GM15510 (cell line): ENCODE results near the gene DIO3.

Experiments
- POLR2A ChIP-seq: IDR thresholded peaks from 3 replicates; pipeline ENCODE4 v1.6.1; 2011; ENCODE audit warnings: borderline replicate concordance; ENCODE audit not compliant: insufficient read length; ENCODE audit errors: extremely low read depth

DIO3 gene

DNA sequence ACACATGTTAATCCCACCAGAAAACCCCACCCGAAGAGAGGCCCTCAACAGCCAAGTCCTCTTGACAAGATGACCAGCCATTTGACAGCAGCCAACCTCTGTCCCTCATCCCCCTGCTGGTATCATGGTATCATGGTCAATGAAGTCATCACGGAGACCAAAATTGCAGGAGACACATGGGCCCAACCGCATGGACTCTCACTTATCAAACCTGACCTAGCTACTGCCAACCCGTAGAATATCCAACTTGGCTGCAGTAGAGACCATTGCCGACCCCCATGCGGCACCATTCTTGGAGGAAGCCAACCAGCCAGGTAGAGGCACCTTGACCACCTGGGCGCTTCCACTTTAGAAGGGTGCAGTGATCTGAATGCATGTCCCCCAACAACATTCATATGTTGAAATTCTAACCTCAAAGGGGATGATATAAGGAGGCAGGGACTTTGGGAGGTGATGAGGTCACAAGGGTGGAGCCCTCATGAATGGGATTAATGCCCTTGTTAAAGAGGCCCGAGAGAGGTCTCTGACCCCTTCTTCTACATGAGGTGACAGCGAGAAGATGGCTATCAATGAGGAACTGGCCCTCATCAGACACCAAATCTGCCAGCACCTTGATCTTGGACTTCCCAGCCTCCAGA, 33.3 kb downstream of the DIO3 start:
- TF ChIP-seq POLR2A = no peak

- no peak for TF ChIP-seq POLR2A
These were observed 34.1 kb downstream of the DIO3 start for GRCh38 chr14:101595349-101595748.

DNA sequence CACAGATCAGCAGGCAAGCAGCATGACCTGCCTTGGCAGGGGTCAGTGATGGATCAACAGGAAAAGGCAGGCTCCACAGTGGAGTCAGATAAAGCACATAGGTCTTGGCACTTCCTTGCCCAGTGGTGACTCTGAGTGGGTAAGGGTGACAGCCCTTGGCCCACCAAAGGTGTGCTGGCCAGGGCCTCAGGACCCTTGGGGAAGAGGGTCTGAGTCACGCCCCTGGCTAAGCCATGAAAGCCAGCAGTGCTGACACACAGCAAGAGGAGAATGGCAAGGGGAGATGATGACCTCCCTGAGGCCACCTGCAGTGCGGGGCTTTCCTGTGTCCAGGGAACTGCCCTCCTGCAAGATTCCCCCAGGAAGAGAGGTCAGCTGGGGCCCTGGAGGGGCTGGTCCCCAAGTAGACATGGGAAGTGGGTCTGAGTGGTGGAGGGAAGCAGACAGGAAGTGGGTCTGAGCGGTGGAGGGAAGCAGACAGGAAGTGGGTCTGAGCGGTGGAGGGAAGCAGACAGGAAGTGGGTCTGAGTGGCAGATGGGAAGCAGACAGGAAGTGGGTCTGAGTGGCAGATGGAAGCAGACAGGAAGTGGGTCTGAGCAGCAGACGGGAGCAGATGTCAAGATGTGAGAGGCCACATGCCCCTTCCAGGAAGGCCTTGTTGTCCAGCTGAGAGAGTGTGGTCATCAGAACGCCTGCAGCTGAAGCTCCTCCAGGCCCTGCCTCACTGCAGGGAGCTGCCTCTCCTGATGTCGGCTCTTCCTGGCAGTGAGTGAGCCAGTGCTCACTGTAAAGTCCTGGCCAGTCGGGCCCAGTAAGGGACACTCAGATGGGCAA, 34.8 kb downstream of the DIO3 start:
- TF ChIP-seq POLR2A = no peak

DNA sequence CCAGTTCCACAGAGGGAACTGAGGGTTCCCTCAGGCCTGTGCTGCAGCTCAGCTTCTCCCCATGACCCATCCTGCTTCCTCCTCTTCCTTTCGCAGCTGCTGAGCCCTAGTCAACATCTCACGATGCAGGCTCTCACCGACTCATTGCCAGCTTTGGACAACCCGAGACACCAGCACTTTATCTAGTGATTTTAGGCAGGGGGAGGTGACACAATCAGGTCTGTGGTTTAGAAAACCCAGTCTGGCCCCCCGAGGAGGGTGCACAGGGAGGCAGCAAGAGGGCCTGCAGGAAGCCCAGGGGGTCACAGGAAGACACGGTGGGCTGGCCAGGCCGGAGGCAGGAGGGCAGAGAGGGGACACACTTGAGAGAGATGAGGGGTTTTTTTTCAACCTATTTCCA, 35.4 kb downstream of the DIO3 start:
- no peak for TF ChIP-seq POLR2A

DNA sequence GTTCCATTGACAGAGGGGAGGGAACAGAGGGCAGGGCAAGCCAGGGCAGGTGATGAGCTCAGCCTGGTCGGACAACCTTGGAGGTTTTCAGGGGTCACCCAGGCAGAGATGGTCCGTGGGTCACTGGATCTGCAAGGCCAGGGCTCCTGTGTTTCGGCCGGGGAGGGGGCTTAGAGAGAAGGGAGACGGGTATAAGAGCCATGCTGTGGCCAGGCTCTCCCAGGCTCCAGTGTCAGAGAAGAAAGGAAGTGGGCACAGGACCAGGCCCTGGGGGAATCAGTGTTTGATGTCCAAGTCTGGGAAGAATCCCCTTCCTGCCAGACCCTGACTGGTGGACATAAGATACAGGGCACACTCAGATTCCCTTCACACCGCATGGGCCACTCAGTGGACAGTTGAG, 36.9 kb downstream of the DIO3 start:
- no peak for TF ChIP-seq POLR2A

DNA sequence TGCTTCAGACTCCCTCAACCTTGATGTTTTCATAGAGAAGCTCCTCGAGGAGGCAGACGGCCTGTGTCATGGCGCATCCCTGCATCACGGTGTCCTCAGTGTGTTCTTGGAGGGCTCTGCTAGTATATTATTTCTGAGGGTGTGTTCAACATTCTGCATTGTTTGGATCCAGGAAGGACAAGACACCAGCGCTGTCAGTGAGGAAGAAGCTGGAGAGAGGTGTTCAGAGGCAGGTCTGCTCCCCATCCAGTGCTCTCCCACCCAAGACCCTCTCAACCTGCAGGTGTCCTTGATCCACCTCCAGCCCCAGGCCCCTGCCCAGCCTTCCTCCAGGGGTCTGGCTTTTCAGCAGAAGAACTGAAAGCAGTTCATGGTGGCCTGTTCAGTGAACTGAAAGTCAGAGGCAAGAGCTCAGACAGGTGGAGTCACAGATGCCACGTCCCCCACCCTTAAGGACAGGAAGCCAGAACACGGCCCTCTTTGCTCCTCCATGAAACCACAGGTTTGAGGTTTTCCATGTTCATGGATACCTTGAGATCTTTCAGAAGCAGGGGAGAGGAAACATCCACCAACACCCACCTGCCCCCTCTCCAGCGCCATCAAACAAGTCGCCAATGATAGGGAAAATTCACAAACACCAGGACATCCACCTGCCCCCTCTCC, 37.4 kb downstream of the DIO3 start:
- TF ChIP-seq POLR2A = no peak

DNA sequence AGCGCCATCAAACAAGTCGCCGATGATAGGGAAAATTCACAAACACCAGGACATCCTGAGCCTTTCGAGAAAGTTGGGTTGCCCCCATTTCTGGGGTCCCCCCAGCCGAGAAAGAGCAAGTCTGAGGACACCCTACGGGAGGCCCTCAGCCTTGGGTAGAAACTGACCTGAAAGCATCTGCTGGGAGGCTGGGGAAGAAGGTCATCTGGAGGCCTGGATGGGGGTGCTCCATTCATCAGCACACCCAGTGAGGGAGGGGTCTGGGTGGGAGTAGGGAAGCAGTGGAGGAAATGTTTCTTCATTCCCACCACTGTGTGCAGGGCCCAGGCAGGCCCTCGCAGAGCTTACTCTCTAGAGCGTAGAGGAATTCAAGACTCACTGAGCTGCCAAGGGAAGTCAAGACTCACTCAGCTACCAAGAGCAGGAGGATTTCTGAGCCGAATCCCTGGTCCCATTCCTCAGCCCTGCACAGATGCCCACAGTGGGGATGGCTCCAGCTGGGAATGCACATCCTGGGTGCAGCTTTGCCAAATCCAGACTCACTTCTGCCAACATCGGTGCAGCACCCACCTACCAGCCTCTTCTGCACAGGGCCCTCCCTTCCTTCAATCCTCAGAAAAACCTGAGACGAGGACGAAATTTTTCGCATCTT, 38.1 kb downstream of the DIO3 start:
- TF ChIP-seq POLR2A = no peak

DNA sequence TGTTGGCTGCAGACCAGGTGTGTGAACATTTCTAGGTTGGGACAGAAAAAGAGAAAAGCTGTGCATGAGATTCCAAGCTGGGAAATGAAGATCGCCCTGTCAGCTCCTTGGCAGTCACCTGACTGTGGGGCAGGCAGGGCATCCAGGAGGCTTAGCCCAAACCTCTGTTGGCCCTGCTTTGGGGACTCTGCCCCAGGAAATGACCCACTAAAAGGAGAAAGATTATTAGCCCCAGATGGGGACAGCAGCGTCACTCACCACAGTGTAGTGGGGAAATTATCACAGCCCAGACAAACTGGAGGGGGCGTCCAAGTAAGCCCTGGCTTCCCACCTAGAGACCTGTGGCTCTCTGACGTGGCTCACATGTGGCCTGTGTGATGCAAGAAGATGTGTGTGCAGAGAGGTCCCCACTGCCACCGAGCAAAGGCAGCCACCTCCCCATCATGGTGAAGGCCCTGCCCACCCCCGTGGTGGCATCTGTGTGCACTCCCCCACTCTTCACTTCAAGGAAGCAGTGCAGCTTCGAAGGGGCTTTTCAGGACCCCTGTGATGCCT, 39.1 kb downstream of the DIO3 start:
- TF ChIP-seq POLR2A = no peak

DNA sequence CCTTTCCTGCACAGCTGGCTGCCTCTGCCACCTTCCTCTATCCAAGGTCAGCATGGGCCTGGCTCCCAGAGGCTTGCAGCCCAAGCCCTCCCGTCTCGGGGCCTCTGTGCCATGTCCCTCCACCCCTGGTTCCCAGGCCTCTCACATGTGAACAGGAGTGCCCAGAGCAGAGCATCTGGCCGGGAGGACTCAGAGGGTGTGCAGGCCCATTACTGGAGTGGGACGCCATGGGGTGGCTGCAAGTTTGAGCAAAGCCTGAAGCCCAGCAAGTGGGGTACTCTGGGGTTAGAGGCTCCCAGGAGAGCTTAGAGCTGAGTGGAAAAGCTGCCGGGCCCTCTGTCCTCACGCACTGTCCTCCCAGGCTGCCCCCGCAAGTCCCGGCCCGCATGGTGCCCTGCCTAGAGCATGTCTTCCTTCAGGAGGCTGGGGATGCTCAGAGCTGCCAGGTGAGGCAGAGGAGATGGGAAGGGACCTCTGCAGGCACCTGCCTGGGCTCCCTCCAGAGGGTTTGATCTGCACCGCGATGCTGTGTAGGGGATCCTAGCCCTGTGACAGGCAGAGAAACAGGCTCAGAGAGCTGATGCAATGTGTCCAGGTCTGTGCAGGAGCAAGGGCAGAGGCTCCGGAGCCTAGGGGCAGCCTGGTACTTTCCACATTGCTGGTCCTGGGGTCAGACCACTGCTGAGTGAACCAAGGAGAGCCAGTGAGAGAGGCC, 39.8 kb downstream of the DIO3 start:
- TF ChIP-seq POLR2A = no peak

GRCh38 chr14:101601606-101602465, 40.5 kb downstream of the DIO3 start:
- TF ChIP-seq POLR2A = no peak

DNA sequence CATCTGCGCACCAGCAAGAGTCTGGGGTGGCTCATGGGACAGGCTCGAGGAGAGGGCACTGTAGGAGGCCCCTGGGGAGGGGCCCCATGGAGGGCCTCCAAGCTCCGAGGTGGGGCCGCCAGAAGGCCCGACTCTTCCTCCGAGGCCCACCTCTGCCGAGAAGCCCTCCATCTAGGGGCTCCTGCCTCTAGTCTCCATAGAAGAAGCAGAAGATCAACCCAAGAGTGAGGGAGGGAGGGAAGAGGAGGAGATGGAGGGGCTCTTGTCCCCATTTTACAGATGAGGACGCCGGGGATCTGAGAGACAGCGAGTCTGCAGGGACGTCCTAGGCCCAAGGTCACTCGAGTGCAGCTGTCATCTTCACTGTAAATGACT, 41.2 kb downstream of the DIO3 start:
- TF ChIP-seq POLR2A = no peak

GRCh38 chr14:101603096-101603495, 41.8 kb downstream of the DIO3 start:
- no peak for TF ChIP-seq POLR2A

GRCh38 chr14:101604228-101604934, 43.1 kb downstream of the DIO3 start:
- no peak for TF ChIP-seq POLR2A
